ENCODE results near the gene ZNF236. TPM values are rescaled to one million over a fixed set of nuclear protein-coding genes. Genes with fewer than 3 reads are reported as not detected.

The ZNF236 gene
- total and polyA plus RNA-seq, 4 donors: 0.83 to 8.2 (median 5.0) TPM

GRCh38 chr18:76897257-76897656 is 74.9 kb downstream of the ZNF236 start:
- Histone ChIP-seq H3K36me3 (ENCODE audit: control insufficient read depth in 4 of 4, insufficient read depth in 3 of 4, low read depth in 1 of 4, low read length in 3 of 4) (peaks cover 12 to 51% (median 45%) of the 10 kb centered on the region in 4 donors), H3K4me1 (ENCODE audit: control insufficient read depth in 4 of 4, insufficient read depth in 4 of 4, low read length in 3 of 4) (no peaks in the 10 kb centered on the region), H3K9me3 (ENCODE audit: control insufficient read depth in 4 of 4, low read length in 3 of 4) (no peaks in the 10 kb centered on the region), H3K9ac (ENCODE audit: low read depth in 1 of 2, low read length in 2 of 2) (no peak overlapping the region), H3K27me3 (ENCODE audit: control insufficient read depth in 4 of 4, insufficient read depth in 4 of 4, low read length in 3 of 4) (no peaks in the 10 kb centered on the region), H3K4me3 (ENCODE audit: low read depth in 1 of 3, low read length in 3 of 3) (no peak overlapping the region), H3K27ac (ENCODE audit: low read depth in 1 of 2, low read length in 2 of 2) (no peak overlapping the region)
- no peak for DNase-seq (ENCODE audit: low spot score)
- 98% methylated on average over 2 of the region's 2 CpGs for WGBS
- no peak for TF ChIP-seq FOXA2 (IDR thresholded peaks at IDR 0.05)
- TF ChIP-seq, protein P1, sequence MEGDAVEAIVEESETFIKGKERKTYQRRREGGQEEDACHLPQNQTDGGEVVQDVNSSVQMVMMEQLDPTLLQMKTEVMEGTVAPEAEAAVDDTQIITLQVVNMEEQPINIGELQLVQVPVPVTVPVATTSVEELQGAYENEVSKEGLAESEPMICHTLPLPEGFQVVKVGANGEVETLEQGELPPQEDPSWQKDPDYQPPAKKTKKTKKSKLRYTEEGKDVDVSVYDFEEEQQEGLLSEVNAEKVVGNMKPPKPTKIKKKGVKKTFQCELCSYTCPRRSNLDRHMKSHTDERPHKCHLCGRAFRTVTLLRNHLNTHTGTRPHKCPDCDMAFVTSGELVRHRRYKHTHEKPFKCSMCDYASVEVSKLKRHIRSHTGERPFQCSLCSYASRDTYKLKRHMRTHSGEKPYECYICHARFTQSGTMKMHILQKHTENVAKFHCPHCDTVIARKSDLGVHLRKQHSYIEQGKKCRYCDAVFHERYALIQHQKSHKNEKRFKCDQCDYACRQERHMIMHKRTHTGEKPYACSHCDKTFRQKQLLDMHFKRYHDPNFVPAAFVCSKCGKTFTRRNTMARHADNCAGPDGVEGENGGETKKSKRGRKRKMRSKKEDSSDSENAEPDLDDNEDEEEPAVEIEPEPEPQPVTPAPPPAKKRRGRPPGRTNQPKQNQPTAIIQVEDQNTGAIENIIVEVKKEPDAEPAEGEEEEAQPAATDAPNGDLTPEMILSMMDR (IDR thresholded peaks at IDR 0.05; ENCODE audit: low read depth, low read length, missing input control): no peak
- TF ChIP-seq GABPA (IDR thresholded peaks at IDR 0.05 in 1 of 2, conservative IDR thresholded peaks at IDR 0.05 in 1 of 2): no peak
- no peak for TF ChIP-seq ZBTB33 (IDR thresholded peaks at IDR 0.05)
- TF ChIP-seq NR2F2 (IDR thresholded peaks at IDR 0.05): no peak
- TF ChIP-seq TAF1 (conservative IDR thresholded peaks at IDR 0.05): no peak
- no peak for TF ChIP-seq RAD21 (IDR thresholded peaks at IDR 0.05)
- no peak for TF ChIP-seq YY1 (IDR thresholded peaks at IDR 0.05)
- TF ChIP-seq SP1 (IDR thresholded peaks at IDR 0.05): no peak
- TF ChIP-seq, protein P2, sequence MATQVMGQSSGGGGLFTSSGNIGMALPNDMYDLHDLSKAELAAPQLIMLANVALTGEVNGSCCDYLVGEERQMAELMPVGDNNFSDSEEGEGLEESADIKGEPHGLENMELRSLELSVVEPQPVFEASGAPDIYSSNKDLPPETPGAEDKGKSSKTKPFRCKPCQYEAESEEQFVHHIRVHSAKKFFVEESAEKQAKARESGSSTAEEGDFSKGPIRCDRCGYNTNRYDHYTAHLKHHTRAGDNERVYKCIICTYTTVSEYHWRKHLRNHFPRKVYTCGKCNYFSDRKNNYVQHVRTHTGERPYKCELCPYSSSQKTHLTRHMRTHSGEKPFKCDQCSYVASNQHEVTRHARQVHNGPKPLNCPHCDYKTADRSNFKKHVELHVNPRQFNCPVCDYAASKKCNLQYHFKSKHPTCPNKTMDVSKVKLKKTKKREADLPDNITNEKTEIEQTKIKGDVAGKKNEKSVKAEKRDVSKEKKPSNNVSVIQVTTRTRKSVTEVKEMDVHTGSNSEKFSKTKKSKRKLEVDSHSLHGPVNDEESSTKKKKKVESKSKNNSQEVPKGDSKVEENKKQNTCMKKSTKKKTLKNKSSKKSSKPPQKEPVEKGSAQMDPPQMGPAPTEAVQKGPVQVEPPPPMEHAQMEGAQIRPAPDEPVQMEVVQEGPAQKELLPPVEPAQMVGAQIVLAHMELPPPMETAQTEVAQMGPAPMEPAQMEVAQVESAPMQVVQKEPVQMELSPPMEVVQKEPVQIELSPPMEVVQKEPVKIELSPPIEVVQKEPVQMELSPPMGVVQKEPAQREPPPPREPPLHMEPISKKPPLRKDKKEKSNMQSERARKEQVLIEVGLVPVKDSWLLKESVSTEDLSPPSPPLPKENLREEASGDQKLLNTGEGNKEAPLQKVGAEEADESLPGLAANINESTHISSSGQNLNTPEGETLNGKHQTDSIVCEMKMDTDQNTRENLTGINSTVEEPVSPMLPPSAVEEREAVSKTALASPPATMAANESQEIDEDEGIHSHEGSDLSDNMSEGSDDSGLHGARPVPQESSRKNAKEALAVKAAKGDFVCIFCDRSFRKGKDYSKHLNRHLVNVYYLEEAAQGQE (IDR thresholded peaks at IDR 0.05): no peak
- no peak for TF ChIP-seq JUND (IDR thresholded peaks at IDR 0.05)
- no peak for TF ChIP-seq FOXA1 (IDR thresholded peaks at IDR 0.05)
- TF ChIP-seq MAX (IDR thresholded peaks at IDR 0.05): no peak
- TF ChIP-seq EGR1 (IDR thresholded peaks at IDR 0.05; ENCODE audit: low read depth in 2 of 2): no peak
- TF ChIP-seq HNF4A (conservative IDR thresholded peaks at IDR 0.05): no peak
- TF ChIP-seq HNF4G (IDR thresholded peaks at IDR 0.05): no peak
- TF ChIP-seq ATF3 (IDR thresholded peaks at IDR 0.05): no peak
- TF ChIP-seq RXRA (IDR thresholded peaks at IDR 0.05): no peak

Measured in liver (tissue), 9 donors.